HG02884 (cell line): Measurements from ENCODE around the gene RPS21.
"Not testable (repeated sequence)": the region's sequence is repeated elsewhere in the genome, so short reads cannot be mapped to it uniquely, and the experiment has no call there.

Source experiments
- ATAC-seq: cut with Tn5 transposase; IDR thresholded peaks from one replicate; pipeline ENCODE4 v1.9.1; 2021; ENCODE audit warnings: mild to moderate bottlenecking, moderate library complexity; ENCODE audit not compliant: unreplicated experiment

Gene RPS21

DNA sequence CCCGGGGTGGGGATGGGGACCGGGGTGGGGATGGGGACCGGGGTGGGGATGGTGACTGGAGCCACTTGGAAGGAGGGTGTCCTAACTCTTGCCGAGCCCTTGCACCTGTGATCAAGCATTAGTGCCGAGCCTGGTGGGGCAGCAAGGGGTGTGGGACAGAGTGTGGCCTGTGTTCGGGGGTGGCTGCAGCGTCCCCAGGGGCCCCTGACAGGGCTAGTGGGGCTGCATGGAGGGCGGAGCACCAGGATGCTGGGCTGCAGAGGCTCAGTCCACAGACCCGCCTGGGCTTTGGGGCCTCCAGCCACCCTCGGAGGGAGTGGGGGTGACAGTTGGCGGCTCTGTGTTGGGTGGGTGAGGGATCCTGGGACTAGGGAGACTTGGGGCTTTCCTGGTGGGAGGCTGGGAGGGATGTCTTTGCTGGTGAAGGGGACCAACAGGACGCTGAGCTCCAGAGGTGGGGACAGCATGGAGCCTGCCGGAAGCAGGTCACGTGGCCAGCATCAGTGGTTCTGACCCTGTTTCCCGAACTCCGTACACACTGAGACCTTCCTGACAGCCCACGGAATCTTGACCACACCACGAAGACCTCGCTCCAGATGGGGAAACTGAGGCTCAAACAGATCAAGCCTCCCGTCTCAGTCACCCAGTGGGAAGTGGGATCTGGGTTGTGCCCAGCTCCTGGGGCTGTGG lies 35.9 kb downstream of the RPS21 start:
- ATAC-seq = no peak

DNA sequence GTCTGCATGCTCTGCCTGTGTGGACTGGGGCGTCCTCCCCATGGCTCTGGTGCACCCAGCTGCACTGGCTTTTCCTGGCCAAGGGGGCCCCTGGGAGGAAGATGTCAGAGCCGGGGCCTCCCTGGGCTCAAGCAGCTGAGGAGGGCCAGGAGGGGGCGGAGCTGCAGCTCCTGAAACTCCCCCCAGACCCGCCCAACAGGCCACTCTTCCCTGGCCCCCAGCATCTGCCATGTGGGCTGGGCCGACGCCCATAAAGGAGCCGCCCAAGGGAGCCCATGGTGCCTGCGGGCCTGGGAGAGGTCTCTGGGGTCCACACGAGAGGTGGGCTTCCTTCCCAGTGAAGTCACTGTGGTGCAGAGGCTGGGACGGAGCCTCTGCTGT lies 36.4 kb downstream of the RPS21 start:
- ATAC-seq = no peak

DNA sequence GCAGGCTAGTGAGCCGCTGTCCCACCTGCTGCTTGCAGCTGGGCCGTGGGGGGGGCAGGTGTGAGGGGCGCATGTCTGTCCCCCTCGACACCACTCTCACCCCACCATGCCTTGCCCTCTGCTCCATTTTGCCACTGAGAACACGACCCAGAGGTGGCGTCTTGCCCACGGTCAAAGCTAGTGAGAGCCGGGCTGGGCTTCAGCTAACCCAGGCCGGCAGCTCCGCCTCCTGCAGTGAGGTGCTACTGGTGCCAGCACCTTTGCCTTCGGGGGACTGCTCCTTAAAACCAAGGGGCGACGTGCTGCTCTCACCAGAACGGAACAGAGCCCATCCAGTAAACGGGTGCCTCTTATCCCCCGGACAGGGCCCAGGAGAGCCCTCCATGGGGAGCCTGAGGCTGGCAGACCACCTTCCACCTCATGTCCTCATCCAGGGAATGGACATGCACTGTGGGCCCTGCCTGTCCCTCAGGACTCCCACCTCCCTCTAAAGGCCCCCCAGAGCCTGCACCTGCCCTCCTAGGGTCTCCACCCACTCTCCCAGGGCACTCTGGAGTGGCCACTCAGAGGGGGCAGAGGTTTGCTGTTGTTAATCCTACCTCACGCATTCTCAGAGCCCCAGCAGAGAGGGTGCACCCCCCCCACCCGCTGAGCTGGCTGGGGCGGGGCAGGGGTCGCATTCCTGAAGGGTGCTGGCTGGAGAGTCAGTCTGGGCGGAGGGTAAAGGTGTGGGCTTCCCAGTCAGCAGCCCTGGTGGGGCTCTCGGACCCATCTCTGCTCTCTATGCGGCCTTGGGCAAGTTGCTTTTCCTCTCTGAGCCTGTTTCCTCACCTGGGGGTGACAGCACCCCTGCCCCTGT lies 37.6 kb downstream of the RPS21 start:
- ATAC-seq = no peak

DNA sequence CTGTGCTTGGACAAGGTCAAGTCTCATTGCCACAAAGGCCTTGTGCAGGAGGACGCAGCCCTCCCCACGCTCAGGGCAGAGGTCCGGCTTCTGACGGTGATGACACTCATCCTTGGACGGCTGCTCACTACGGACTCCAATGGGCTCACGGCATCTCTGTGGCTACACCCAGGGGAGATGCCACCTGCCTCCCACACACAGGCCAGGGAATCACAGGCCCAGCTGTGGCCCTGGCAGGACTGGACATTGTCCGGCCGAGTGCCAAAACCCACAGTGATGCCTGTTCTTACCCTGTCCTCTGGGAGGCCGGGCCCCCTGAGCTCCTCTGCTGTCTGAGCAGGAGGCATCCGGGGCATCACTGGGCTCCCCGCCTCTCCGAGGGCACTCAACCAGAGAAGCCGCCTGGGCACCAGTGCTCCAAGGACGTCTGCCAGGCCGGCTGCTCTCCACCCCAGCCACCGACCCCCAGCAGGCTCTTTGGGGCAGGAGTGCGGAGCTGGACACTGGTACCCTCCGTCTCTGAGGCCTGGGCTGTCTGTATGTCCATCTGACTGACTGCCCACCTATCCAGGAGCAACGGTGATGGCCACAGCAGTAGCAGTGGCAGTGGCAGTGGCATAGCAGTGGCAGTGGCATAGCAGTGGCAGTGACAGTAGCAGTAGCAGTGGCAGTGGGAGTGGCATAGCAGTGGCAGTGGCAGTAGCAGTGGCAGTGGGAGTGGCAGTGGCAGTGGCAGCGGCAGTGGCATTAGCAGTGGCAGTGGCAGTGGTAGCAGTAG lies 38.6 kb downstream of the RPS21 start:
- no peak for ATAC-seq

DNA sequence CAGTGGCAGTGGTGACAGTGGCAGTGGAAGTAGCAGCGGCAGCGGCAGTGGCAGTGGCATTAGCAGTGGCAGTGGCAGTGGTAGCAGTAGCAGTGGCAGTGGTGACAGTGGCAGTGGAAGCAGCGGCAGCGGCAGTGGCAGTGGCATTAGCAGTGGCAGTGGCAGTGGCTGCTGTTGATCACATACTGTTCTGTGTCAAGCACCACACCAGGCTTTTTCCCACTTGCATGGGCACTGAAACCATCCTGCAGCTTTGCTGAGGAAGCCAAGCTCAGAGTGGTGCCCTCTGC lies 39.1 kb downstream of the RPS21 start:
- not testable (repeated sequence) for ATAC-seq

DNA sequence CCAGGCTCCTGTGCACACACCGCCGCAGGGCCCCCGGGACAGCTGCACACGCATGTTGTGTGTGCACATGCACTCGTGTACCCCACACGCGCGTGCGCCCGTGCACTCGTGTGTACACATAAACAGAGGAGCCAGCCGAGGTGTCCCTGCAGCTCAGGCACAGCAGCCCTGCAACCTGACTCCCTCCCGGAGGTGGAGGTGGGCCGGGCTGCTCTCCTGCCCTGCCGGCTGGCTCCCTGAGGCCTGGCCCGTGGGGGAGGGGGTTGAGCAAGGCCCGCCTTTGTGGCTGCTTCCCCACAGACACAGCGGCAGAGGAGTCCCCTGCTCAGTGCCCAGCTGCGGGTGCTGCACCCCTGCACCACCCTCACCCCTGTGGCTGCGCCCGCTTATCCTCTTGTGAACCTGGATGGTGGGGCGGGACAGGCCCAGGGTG lies 39.8 kb downstream of the RPS21 start:
- ATAC-seq = no peak

DNA sequence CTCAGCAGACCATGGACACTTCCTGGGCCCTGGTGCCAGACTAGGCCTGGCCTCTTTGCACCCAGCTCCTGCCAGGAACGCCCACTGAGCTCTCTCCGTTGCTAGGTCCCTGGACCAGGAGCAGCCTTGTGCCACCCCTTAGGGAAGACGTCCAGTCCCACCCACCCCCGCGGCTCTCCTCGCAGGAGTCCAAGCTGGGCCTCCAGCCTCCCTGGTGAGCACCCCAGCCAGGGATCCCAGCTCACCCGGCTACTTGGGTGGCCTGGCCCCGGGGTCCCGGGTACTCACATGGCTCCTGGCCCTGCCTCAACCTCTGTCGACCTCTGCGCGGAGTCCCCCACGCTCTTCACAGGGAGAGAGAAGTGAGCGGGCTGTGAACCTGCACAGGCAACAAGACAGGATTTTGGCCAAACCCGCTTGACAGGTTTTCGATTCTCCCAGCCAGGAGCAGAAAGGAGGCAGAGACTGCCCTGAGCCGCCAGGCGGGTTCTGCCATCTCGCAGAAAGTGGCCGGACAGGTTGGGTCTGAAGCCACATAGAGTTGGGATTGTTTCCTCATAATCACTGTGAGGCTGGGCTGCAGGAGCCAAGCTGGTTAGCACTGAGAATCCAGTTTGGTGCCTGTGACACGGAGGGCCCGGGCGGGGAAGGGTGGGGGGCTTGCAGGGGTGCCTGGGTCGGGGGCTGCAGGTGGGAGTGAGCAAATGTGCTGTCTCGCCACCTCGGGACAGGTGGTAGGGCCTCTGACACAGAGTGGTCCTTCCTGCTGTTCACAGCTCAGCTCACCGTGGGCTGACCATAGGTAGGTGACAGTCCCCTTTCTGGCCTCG lies 40.5 kb downstream of the RPS21 start, which contains the start of gene RBBP8NL:
Gene RBBP8NL (minus strand): TSS at position 368 of the 830 bp plus-strand sequence. CDS start 7,892 bp downstream, outside the sequence.
- ATAC-seq = no peak

DNA sequence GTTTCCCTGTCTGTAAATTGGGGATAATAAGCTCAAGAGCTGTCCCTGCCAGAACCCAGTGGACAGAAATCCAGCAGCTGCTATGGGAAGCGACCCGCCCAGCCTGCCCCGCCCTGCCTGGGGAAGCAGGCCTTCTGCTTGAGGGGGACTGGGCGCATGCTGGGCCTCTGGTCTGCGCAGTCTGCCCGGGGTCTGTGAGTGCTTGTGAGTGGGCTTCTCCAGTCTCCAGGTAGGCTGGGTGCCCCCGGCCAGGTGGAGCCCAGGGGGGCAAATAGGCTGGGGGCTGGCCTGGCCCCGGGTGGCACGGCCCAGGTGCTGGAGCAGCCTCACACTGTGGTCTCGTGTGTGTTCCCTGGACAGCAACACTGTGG lies 41.1 kb downstream of the RPS21 start:
- no peak for ATAC-seq

DNA sequence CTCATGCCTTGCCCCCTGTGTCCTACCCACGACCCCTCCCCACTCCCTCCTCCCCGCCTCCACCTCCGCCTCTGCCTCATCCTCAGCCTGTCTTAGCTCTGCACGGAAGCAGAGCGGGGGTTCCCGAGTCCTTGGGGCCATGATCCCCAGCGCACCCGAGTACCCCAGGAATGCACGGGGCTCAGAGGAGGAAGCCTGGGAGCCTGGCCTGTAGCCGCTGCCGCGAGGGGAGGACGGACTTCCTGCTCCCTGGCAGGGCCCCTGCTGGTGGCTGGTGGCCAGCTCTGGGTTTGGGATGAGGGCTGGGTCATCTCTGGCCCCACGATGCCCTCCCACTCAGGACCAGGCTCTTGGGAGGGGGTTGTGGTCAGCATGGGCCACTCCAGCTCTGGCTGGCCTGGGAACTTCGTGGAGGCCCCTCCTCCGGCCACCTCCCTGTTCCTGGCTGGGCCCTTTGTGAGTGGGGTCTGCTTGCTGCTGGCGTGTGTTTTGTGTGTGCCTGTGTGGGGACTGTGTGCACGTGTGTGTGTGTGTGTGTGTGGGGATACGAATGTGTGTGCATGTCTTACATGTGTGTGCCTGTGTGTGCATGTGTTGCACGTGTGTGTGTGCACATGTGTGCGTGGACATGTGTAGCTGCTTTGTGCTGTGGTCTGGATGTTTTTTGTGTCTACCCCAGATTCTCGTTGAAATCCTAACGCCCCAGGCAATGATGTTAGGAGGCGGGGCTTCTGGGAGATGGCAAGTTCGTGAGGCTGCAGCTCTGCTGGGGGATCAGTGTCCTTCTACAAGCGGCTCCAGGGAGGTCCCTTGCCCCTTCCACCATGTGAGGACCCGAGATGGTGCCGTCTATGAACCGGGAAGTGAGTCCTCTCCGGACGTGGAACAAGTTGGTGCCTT lies 41.7 kb downstream of the RPS21 start:
- no peak for ATAC-seq

DNA sequence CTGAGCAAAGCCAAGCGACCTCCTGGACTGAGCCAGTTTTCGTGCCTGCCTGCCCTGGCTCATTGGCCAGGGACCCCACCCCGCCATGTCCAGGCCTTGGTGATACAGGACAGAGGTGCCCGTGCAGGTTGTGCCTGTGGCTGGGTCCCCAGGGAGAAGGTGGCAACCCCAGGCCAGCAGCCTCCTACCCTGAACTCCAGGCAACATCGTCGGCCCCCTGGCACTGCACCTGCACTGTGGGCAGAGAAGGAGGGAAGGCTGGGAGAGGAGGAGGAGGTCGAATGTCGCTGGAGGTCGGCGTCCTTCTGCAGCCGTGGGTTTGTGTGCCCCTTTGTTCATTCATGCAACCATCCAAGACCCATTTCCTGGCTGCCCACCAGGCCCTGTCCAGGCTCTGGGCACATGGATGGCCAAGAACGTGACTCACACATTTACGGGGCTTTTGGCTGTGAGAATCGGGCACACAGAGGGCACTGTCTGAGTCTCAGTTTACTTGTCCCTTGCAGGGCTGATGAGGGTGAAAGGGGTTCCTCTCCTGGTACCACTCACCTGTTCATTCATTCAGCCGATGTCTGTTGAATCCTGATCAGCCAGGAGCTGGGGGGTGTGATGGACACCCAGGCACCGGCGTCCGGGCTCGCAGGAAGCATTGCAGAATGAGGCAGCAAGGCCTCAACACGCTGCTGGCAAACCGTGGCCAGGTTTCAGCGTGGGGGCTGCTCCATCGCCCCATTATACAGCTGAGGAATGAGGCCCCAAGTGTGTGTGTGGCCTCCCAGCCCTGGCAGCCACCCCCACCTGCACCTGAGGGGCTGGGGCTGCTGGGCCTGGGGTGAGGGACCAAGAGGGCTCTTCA lies 42.8 kb downstream of the RPS21 start:
- ATAC-seq = no peak

DNA sequence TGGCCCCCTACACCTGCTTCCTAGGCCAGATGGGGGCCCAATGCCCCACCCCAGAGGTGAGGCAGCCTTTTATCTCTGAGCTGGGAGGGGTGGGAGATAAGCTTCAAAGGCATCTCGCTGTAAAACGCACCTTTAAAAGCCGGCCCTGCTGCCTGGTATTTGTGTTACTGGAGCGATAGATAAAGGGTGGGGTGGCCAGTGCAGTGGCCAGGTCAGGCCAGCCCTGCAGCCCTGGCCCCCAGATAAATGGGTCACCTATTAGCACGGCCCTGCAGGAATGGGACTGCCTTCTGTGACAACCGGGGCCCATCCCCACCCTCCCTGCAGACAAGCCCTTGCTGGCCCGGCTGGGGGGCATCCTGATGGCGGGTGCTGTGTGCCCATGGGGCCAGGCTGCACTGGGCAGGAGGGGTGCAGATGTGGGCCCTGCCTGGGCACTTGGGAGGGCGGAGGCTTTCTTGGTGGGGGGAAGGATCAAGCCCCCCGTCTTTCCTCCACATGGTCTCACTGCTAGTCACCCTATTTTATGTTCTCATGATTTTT lies 43.5 kb downstream of the RPS21 start:
- ATAC-seq = no peak

DNA sequence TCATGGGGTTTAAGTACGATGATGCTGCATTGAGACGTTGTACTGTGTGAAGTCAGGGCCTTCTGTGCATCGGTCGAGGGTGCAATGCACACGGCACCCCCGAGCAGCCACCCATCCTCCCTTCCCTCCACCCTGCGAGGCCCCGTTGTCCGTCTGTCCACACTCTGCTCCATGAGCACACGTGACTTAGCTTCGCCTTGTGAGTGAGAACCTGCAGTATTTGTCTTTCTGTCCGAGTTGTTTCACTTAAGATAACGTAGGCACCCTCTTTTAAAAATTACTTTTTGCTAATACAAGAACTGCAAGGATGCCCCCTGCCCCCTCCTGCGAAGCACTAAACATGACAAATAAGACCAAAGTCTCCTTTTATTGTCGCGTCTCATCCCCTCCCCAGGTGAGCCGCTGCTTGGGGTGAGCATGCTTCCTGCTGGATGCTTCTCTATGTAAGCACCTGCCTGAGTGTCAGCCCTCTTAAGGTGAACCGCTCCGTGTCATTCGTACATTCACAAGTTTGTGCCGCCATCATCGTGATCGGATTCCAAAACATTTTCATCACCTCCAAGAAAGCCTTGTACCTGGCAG lies 44.1 kb downstream of the RPS21 start:
- no peak for ATAC-seq

DNA sequence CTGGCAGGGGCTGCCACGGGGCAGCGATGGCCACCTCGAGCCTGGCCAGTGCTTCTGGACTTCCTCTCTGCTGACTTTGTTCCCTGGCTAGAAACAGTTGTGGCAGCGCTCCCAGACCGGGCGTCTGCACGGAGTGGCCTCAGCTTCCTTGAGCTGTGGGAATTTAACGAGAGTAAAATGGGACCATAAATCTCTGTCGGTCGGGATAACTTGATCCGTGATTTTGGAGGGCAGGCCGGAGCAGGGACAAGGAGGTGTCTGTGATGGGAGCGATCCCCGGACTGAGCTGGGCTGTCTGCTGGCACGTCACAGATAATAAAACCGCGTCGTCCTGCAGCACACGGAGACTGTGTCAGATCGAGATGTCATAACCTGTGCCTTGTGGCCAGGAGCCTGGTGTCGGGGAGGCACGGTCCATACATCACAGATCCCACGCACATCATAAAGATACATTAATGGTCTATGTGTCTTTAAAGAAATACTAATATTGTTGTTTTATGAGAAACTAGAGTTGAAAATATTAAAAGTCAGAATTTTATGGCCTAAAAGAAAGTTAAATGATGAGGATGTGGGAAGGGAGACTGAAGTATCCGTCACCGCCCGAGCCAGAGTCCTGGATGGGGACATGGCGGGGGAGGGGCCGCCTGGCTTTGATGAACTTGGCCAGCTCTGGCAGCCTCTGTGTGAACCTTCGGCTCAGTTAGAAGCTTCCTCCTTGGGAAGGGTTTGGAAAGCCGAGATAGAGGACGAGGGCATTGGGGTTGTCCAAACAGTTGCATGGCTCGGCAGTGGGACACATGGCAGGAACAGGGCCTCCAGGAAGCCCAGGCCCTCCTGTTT lies 47.0 kb downstream of the RPS21 start:
- no peak for ATAC-seq

DNA sequence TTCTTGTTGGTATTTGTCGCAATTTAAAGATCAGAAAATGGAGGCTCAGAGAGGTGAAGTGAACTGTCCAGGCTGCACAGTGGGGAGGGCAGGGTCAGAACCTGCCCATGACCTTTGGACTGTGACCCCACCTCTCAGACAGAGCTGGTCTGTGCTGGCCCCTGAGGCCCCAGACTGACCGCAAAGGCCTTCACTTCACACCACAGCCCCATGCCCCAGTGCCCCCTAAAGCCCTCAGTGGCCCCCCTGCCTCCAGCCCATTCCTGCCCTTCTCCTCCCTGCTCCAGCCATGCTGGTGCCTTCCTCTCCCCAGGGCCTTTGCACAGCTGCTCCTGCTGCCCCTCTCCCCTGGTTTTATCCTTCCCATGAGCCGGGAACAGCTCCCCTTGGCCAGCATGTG lies 49.8 kb downstream of the RPS21 start:
- ATAC-seq = no peak

DNA sequence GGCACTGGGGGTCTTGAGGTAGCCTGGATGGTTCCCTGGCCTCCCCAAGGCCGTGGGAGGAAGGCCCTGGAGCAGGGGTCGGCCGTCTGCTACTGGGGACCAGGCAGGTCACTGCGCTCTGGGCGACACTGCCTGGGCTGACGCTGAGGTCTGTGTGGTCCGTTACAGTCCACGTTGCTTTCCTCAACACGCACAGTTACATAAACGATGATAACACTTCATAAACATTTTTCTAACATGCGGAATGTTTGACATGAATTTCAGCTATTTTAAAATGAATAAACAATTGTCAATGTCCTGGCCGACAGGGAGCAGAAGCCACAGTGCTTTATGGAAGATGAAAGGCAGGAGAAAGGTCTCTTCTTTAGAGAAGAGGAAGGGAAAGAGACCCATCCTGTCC lies 50.6 kb downstream of the RPS21 start:
- ATAC-seq = no peak

DNA sequence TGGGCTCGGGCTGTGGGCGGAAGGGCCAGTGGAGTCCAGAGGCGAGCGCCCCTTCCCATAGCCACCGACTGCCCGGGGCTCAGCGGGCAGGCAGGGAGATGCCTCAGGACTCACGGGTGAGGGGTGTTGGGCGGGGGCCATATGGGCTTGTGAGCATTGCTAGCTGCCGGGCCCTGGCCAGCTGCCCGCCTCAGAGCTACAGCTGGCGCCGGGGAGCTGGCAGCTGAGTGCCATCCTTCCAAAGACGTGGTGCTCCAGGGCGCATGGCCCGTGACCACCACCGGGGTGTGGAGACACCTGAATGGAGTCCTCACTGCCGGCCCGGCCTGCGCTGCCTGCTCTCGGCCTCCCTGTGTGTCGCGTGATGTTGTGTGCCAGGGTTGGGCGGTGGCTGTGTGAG lies 51.0 kb downstream of the RPS21 start:
- no peak for ATAC-seq
